Fibroblast of lung (primary cell): ENCODE results near the gene KIAA0586. TPM values are rescaled to one million over a fixed set of nuclear protein-coding genes. Genes with fewer than 3 reads are reported as not detected.
A peak's percentile ranks its signal among the peaks of the same experiment; 100 is the strongest.

Experiments used
- DNase-seq, 2 donors: peaks; one replicate each; pipeline versions ENCODE4 v3.0.0 to v3.0.0-alpha.2; 2010; ENCODE audit warnings: low read depth in 2 of 2
- H2AFZ ChIP-seq: 2 replicates; pipeline ENCODE4 v1.5.1; 2012; ENCODE audit warnings: low read length, control low read depth, inconsistent platforms
- H3K27ac ChIP-seq: 2 replicates; pipeline ENCODE4 v1.5.1; 2011; ENCODE audit warnings: low read length, control low read depth; ENCODE audit not compliant: insufficient read depth
- H3K27me3 ChIP-seq: 2 replicates; pipeline ENCODE4 v1.5.1; 2011; ENCODE audit warnings: mild to moderate bottlenecking, low read length; ENCODE audit not compliant: control insufficient read depth, insufficient read depth
- H3K36me3 ChIP-seq: 2 replicates; pipeline ENCODE4 v1.5.1; 2011; ENCODE audit warnings: low read length; ENCODE audit not compliant: control insufficient read depth, insufficient read depth
- H3K4me1 ChIP-seq: 2 replicates; pipeline ENCODE4 v1.5.1; 2011; ENCODE audit warnings: low read length; ENCODE audit not compliant: control insufficient read depth, insufficient read depth; ENCODE audit errors: extremely low read depth
- H3K4me2 ChIP-seq: 2 replicates; pipeline ENCODE4 v1.5.1; 2011; ENCODE audit warnings: low read length, control low read depth; ENCODE audit not compliant: insufficient read depth; ENCODE audit errors: extremely low read depth
- H3K4me3 ChIP-seq, 4 experiments: fragments of 200-600 bp in 1 of 4; sonication (generic) in 1 of 4; replicated peaks in 1 of 4; 2 replicates each; pipeline ENCODE4 v1.5.1; 2011 to 2016; ENCODE audit warnings: low read length in 4 of 4, low read depth in 3 of 4, mild to moderate bottlenecking in 3 of 4, control low read depth in 2 of 4, inconsistent platforms in 1 of 4, mixed read lengths in 1 of 4; ENCODE audit not compliant: insufficient read depth in 1 of 4; ENCODE audit errors: control extremely low read depth in 1 of 4
- H3K79me2 ChIP-seq: 2 replicates; pipeline ENCODE4 v1.5.1; 2012; ENCODE audit warnings: mild to moderate bottlenecking, low read length, inconsistent platforms; ENCODE audit not compliant: control insufficient read depth, insufficient read depth
- H3K9ac ChIP-seq: 2 replicates; pipeline ENCODE4 v1.5.1; 2011; ENCODE audit warnings: mild to moderate bottlenecking, low read length, control low read depth; ENCODE audit not compliant: insufficient read depth
- H3K9me3 ChIP-seq: 2 replicates; pipeline ENCODE4 v1.5.1; 2012; ENCODE audit warnings: low read depth, low read length; ENCODE audit not compliant: control insufficient read depth, insufficient read depth
- H4K20me1 ChIP-seq: 2 replicates; pipeline ENCODE4 v1.5.1; 2011; ENCODE audit warnings: low read length; ENCODE audit not compliant: control insufficient read depth, insufficient read depth; ENCODE audit errors: extremely low read depth
- CTCF ChIP-seq, 2 donors: IDR thresholded peaks in 1 of 2; conservative IDR thresholded peaks in 1 of 2; 1 replicate in 1 of 2; 2 replicates in 1 of 2; pipeline ENCODE4 v1.5.1; 2011 to 2012; ENCODE audit warnings: low read length in 2 of 2, control low read depth in 1 of 2, inconsistent platforms in 1 of 2, low read depth in 1 of 2, mild to moderate bottlenecking in 1 of 2
- EZH2 ChIP-seq: IDR thresholded peaks from 2 replicates; pipeline ENCODE4 v1.5.1; 2012; ENCODE audit warnings: low read length, control low read depth, mild to moderate bottlenecking; ENCODE audit errors: missing control alignments
- polyA plus RNA-seq, 2 donors: library from polyadenylated mRNA; depleted of rRNA in 1 of 2; stranded (reverse) in 1 of 2; unstranded in 1 of 2; fragments of >200 nt; gene quantifications; 2 replicates each; pipeline ENCODE4 v1.2.1, GENCODE V29; 2011 to 2012; ENCODE audit warnings: missing spikeins in 1 of 2
- total RNA-seq: library from RNA; depleted of rRNA; stranded (reverse); fragments of >200 nt; gene quantifications from 2 replicates; pipeline ENCODE4 v1.2.1, GENCODE V29; 2014

Gene KIAA0586
- total and polyA plus RNA-seq, 2 donors (not counting 1 experiment from before 2014, with no cell fraction given): 17.8 to 18.9 TPM

GRCh38 chr14:58479975-58480374 is 52.5 kb downstream of the KIAA0586 start:
- H3K27ac ChIP-seq: no peak overlapping the region
- no peak for DNase-seq
- H3K27me3 ChIP-seq: no peaks in the 10 kb centered on the region
- no peaks in the 10 kb centered on the region for H3K9me3 ChIP-seq
- no peak overlapping the region for H3K9ac ChIP-seq
- H4K20me1 ChIP-seq: no peaks in the 10 kb centered on the region
- H3K36me3 ChIP-seq: peaks cover 2% of the 10 kb centered on the region
- no peaks in the 10 kb centered on the region for H3K79me2 ChIP-seq
- no peak overlapping the region for H2AFZ ChIP-seq
- no peak overlapping the region for H3K4me3 ChIP-seq
- H3K4me1 ChIP-seq: no peaks in the 10 kb centered on the region
- TF ChIP-seq EZH2: no peak
- TF ChIP-seq CTCF (conservative IDR thresholded peaks at IDR 0.05 in 1 of 2, IDR thresholded peaks at IDR 0.05 in 1 of 2; ENCODE audit: low read depth in 1 of 2, low read length in 2 of 2): no peak
- no peak overlapping the region for H3K4me2 ChIP-seq

DNA sequence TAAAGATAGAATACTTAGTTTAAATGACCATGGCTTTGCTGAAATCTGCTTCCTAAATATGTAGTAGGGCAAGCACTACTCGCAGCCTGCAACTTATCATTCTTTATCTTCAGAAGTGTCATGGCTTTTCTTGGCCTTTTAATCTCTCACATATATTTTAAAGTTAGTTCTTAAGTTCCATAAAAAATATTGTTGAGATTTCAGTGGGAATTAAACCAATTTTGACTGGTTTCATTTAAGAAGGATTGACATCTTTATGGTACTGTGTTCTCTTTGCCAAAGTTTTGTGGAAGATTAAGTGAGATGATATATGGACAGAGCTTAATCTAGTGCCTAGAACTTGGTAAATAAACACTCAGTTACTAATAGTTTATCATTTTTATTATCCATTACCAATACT is 56.7 kb downstream of the KIAA0586 start:
- no peak overlapping the region for H3K27ac ChIP-seq
- TF ChIP-seq CTCF (conservative IDR thresholded peaks at IDR 0.05 in 1 of 2, IDR thresholded peaks at IDR 0.05 in 1 of 2; ENCODE audit: low read depth in 1 of 2, low read length in 2 of 2) (no peak), EZH2 (no peak)
- H2AFZ ChIP-seq: no peak overlapping the region
- H3K79me2 ChIP-seq: no peaks in the 10 kb centered on the region
- H3K9me3 ChIP-seq: no peaks in the 10 kb centered on the region
- H3K36me3 ChIP-seq: no peaks in the 10 kb centered on the region
- no peak overlapping the region for H3K4me2 ChIP-seq
- H3K4me3 ChIP-seq: no peak overlapping the region
- no peak for DNase-seq
- no peaks in the 10 kb centered on the region for H3K4me1 ChIP-seq
- no peaks in the 10 kb centered on the region for H4K20me1 ChIP-seq
- no peak overlapping the region for H3K9ac ChIP-seq
- no peaks in the 10 kb centered on the region for H3K27me3 ChIP-seq

- no peak overlapping the region for H3K9ac ChIP-seq
- H3K9me3 ChIP-seq: no peaks in the 10 kb centered on the region
- no peak overlapping the region for H3K4me3 ChIP-seq
- TF ChIP-seq EZH2 (no peak), CTCF (conservative IDR thresholded peaks at IDR 0.05 in 1 of 2, IDR thresholded peaks at IDR 0.05 in 1 of 2; ENCODE audit: low read depth in 1 of 2, low read length in 2 of 2) (no peak)
- peak; percentile 39 to 57 for DNase-seq
- H2AFZ ChIP-seq: no peak overlapping the region
- no peaks in the 10 kb centered on the region for H3K27me3 ChIP-seq
- no peaks in the 10 kb centered on the region for H3K36me3 ChIP-seq
- H3K79me2 ChIP-seq: no peaks in the 10 kb centered on the region
- H3K4me1 ChIP-seq: no peaks in the 10 kb centered on the region
- H3K27ac ChIP-seq: no peak overlapping the region
- no peaks in the 10 kb centered on the region for H4K20me1 ChIP-seq
- H3K4me2 ChIP-seq: no peak overlapping the region
Measured at GRCh38 chr14:58488550-58488949, 61.0 kb downstream of the KIAA0586 start.
